Stimulated activated CD4-positive, alpha-beta T cell treated with anti-CD3 and anti-CD28 coated beads, Interleukin-12 subunit alpha, Interleukin-12 subunit beta, amount 100 ng/mL, for 4 hours (primary cell): ENCODE measurements around the gene ZNF443.
A peak's percentile ranks its signal among the peaks of the same experiment; 100 is the strongest.
"Not testable (repeated sequence)": the region's sequence is repeated elsewhere in the genome, so short reads cannot be mapped to it uniquely, and the experiment has no call there.

Experiments
- DNase-seq: peaks from one replicate; pipeline ENCODE4 v3.0.0-alpha.2; 2020

The ZNF443 gene

GRCh38 chr19:12440541-12441316 is at the start of gene ZNF443:
TSS of gene ZNF443 (minus strand) at chr19:12441021. CDS start at chr19:12440914, 107 bp downstream.
- DNase-seq = peak; percentile 98

GRCh38 chr19:12486265-12486783 is 45.5 kb upstream of the ZNF443 start:
- not testable (repeated sequence) for DNase-seq

- DNase-seq = no peak
These were observed 44.8 kb upstream of the ZNF443 start for GRCh38 chr19:12485571-12485970.

- no peak for DNase-seq
These were observed 44.2 kb upstream of the ZNF443 start for GRCh38 chr19:12485052-12485416.

GRCh38 chr19:12484371-12485051 is 43.7 kb upstream of the ZNF443 start, which contains the start of gene ZNF709:
TSS of gene ZNF709 (minus strand) at chr19:12484816. CDS start at chr19:12484657, 159 bp downstream.
- DNase-seq = peak; percentile 87

- no peak for DNase-seq
These were observed 43.2 kb upstream of the ZNF443 start for GRCh38 chr19:12484011-12484370.

- no peak for DNase-seq
These were observed 41.7 kb upstream of the ZNF443 start for GRCh38 chr19:12482509-12482886.

GRCh38 chr19:12481781-12482508 is 41.1 kb upstream of the ZNF443 start:
- no peak for DNase-seq

- no peak for DNase-seq
These were observed 37.6 kb upstream of the ZNF443 start for GRCh38 chr19:12478234-12478941.

GRCh38 chr19:12467651-12468050 is 26.8 kb upstream of the ZNF443 start:
- DNase-seq = not testable (repeated sequence)

GRCh38 chr19:12465211-12465610 is 24.4 kb upstream of the ZNF443 start:
- DNase-seq = no peak

- DNase-seq = no peak
These were observed 23.9 kb upstream of the ZNF443 start for GRCh38 chr19:12464769-12465168.

- DNase-seq = not testable (repeated sequence)
These were observed 23.3 kb upstream of the ZNF443 start for GRCh38 chr19:12464139-12464538.

GRCh38 chr19:12453495-12453894 is 12.7 kb upstream of the ZNF443 start:
- no peak for DNase-seq

- DNase-seq = no peak
These were observed 10.0 kb upstream of the ZNF443 start for GRCh38 chr19:12450844-12451243.

- DNase-seq = no peak
These were observed 8.0 kb upstream of the ZNF443 start for GRCh38 chr19:12448808-12449207.

- peak; percentile 37 for DNase-seq
These were observed 908 bp downstream of the ZNF443 start for GRCh38 chr19:12439686-12440540.

- DNase-seq = not testable (repeated sequence)
These were observed 10.0 kb downstream of the ZNF443 start for GRCh38 chr19:12430726-12431299.

GRCh38 chr19:12425888-12426274 is 14.9 kb downstream of the ZNF443 start:
- no peak for DNase-seq

GRCh38 chr19:12425236-12425887 is 15.5 kb downstream of the ZNF443 start:
- DNase-seq = no peak

- DNase-seq = not testable (repeated sequence)
These were observed 23.5 kb downstream of the ZNF443 start for GRCh38 chr19:12417273-12417672.
